ENCODE measurements around the gene TCL1A. TPM values are rescaled to one million over a fixed set of nuclear protein-coding genes. Genes with fewer than 3 reads are reported as not detected.

Gene TCL1A
- total RNA-seq, 4 donors from 2014 or later = 2.6 TPM; not detected in 3

GRCh38 chr14:95707327-95707726, 6.6 kb downstream of the TCL1A start:
- Histone ChIP-seq H3K36me3 (no peaks in the 10 kb centered on the region), H3K27ac (no peak overlapping the region), H3K4me3 (no peak overlapping the region)

DNA sequence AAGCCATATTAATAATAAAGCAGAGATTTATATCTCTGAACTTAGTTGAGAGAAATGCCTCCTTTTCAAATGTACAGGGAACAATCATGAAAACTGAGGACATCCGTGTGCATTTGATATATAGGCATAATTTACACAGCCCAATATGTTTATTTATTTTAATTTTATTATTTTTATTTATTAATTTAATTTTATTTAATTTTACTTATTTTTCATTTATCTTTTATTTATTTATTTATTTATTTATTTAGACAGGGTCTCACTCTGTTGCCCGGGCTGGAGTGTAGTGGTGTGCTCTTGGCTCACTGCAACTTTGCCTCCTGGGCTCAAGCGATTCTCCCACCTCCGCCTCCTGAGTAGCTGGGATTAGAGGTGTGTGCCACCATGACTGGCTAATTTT, 8.4 kb downstream of the TCL1A start:
- Histone ChIP-seq H3K27me3 (no peaks in the 10 kb centered on the region), H3K4me3 (no peak overlapping the region), H3K36me3 (no peaks in the 10 kb centered on the region), H3K4me1 (no peaks in the 10 kb centered on the region), H3K9me3 (no peaks in the 10 kb centered on the region), H3K27ac (no peak overlapping the region)
- intact Hi-C loops (cut with DNase I; ENCODE audit: low total_unique reads) = no loop called here
- TF ChIP-seq, protein P1, sequence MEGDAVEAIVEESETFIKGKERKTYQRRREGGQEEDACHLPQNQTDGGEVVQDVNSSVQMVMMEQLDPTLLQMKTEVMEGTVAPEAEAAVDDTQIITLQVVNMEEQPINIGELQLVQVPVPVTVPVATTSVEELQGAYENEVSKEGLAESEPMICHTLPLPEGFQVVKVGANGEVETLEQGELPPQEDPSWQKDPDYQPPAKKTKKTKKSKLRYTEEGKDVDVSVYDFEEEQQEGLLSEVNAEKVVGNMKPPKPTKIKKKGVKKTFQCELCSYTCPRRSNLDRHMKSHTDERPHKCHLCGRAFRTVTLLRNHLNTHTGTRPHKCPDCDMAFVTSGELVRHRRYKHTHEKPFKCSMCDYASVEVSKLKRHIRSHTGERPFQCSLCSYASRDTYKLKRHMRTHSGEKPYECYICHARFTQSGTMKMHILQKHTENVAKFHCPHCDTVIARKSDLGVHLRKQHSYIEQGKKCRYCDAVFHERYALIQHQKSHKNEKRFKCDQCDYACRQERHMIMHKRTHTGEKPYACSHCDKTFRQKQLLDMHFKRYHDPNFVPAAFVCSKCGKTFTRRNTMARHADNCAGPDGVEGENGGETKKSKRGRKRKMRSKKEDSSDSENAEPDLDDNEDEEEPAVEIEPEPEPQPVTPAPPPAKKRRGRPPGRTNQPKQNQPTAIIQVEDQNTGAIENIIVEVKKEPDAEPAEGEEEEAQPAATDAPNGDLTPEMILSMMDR (IDR thresholded peaks at IDR 0.05) = no peak
- no peak for TF ChIP-seq POLR2A (IDR thresholded peaks at IDR 0.05)
- DNase-seq = no peak

More at GRCh38 chr14:95707327-95707726, 6.6 kb downstream of the TCL1A start:
- intact Hi-C loops (cut with DNase I; ENCODE audit: low total_unique reads) = no loop called here
- no peaks in the 10 kb centered on the region for H3K9me3 ChIP-seq
- no peak for DNase-seq
- no peak for TF ChIP-seq POLR2A (IDR thresholded peaks at IDR 0.05)
- TF ChIP-seq, protein P1 (IDR thresholded peaks at IDR 0.05) = no peak
- no peaks in the 10 kb centered on the region for H3K4me1 ChIP-seq
- H3K27me3 ChIP-seq = no peaks in the 10 kb centered on the region

- Histone ChIP-seq H3K4me3 (no peak overlapping the region), H3K27ac (no peak overlapping the region), H3K9me3 (no peaks in the 10 kb centered on the region), H3K36me3 (no peaks in the 10 kb centered on the region), H3K4me1 (no peaks in the 10 kb centered on the region), H3K27me3 (no peaks in the 10 kb centered on the region)
- no peak for DNase-seq
- intact Hi-C loops (cut with DNase I; ENCODE audit: low total_unique reads) = no loop called here
- no peak for TF ChIP-seq POLR2A (IDR thresholded peaks at IDR 0.05)
- TF ChIP-seq, protein P1 (IDR thresholded peaks at IDR 0.05) = no peak
Observed at GRCh38 chr14:95703805-95704204, 10.1 kb downstream of the TCL1A start.

DNA sequence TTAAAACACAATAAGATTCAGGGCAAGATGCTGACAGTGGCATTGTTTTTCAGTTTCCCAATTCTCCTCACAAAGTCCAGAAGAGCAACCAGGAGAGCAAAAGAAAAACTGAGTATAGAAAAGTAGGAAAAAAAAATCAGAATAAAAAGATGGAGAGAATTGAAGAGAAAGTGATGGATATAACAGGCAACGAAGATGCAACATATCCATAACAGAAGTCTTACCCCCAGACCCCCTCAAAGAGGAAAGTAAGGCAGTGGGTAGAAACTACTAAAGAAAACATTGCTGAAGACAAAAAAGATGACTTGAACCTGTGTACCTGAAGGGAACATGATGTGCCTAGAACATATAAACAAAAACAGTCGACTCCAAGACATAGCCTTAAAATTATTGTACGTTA, 10.6 kb downstream of the TCL1A start:
- no peak overlapping the region for H3K27ac ChIP-seq
- TF ChIP-seq, protein P1 (IDR thresholded peaks at IDR 0.05) = no peak
- no peak for TF ChIP-seq POLR2A (IDR thresholded peaks at IDR 0.05)
- H3K4me1 ChIP-seq = no peaks in the 10 kb centered on the region
- no peaks in the 10 kb centered on the region for H3K27me3 ChIP-seq
- intact Hi-C loops (cut with DNase I; ENCODE audit: low total_unique reads) = no loop called here
- no peaks in the 10 kb centered on the region for H3K9me3 ChIP-seq
- no peaks in the 10 kb centered on the region for H3K36me3 ChIP-seq
- no peak overlapping the region for H3K4me3 ChIP-seq
- no peak for DNase-seq

DNA sequence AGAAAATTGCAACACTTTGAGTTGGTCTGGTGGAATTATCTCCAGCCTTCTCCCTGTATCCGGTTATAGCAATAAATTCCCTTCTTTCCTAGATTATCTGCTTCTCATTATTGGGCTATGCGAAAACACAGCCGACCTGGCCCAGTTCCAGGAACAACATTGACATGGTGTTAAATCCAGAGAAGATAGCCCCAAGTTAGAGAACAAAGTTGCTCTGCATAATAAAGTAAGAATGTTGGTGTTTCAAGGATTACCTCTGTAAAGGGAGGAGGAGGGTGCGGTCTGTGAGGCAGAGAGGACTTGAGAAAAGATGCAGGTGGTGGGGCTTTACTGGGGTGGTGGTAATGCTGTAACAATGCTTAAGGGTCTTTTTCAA, 12.1 kb downstream of the TCL1A start:
- TF ChIP-seq POLR2A (IDR thresholded peaks at IDR 0.05) = no peak
- TF ChIP-seq, protein P1 (IDR thresholded peaks at IDR 0.05) = no peak

More for the DNA sequence above, 12.1 kb downstream of the TCL1A start:
- Histone ChIP-seq H3K9me3 (no peaks in the 10 kb centered on the region), H3K36me3 (no peaks in the 10 kb centered on the region), H3K4me1 (no peaks in the 10 kb centered on the region), H3K27ac (no peak overlapping the region), H3K27me3 (no peaks in the 10 kb centered on the region), H3K4me3 (no peak overlapping the region)
- intact Hi-C loops (cut with DNase I; ENCODE audit: low total_unique reads) = no loop called here
- DNase-seq = peak; percentile 27 to 29
